ENCODE measurements around the gene PTCD2. TPM values are rescaled to one million over a fixed set of nuclear protein-coding genes. Genes with fewer than 3 reads are reported as not detected.

The PTCD2 gene
- total RNA-seq: 10 to 100 TPM; 11.6 to 12.0 TPM
- 1 to 10 TPM; 4.1 to 6.3 TPM for polyA plus RNA-seq

DNA sequence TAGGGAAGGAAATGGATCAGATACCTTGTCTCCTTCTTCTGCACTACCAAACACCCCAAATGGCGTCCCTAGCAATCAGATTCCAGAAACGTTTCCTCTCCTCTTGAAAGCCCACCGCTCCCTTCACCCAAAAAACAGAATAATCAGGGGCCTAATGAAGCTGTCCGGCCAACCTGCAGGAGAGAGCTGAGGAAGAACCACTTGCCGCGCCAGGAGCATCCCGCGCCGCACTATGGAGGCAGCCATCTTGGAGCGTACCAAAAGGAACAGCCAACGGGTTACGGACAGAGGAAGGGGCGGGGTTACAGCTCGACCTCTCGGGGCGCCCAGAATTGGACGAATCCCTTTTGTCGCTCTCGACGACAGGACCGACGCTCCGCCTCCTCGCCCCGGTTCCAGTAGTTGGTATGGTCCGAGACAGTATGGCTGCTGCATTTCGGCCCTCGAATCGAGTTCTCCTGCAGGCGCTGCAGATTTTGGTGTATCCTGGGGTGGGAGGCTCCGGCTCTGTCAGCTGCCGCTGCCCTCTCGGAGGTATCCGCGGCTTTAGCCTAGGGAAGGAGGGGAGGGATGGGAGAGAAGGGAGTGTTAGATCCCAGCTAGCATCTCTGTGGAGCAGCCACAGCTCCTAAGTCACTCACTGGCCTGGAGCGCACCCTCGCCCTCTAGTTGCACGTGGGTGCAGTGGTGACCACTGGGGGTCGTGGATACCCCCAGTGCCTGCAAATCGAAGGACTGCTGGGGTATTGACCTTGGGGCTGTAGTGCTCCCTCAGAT lies at the start of gene PTCD2, which contains the start of gene MRPS27:
Gene PTCD2 (plus strand): TSS at position 398 of the 777 bp plus-strand sequence. CDS start 10 bp downstream, at position 408.
Gene MRPS27 (minus strand): TSS at position 265 of the 777 bp plus-strand sequence. CDS start 19 bp downstream, at position 246.
- H3K4me1 Mint-ChIP-seq: peaks cover 19 to 49% (median 25%) of the 10 kb centered on the region in 4 donors
- POLR2A ChIA-PET (ENCODE audit: partially characterized antibody): interaction anchor here (0.6 to 4.6 kb wide), 10 partner anchors 11 to 1245 kb away, joined by 3 to 81 read pairs (median 3); partner anchors contain the start of genes ANKRA2, BDP1, BTF3 and UTP15
- intact Hi-C loops (cut with micrococcal nuclease): loop anchor here (1.0 to 10.0 kb wide), 4 partner anchors 12 to 733 kb away; partner anchors contain the start of genes MCCC2 and TNPO1

GRCh38 chr5:72271702-72272101 lies 48.5 kb upstream of the PTCD2 start:
- H3K36me3 ChIP-seq (ENCODE audit: insufficient read depth, low read length): no peaks in the 10 kb centered on the region
- no peaks in the 10 kb centered on the region for H3K27me3 Mint-ChIP-seq
- no peak overlapping the region for H3K27ac Mint-ChIP-seq
- peaks cover 11 to 16% of the 10 kb centered on the region in 2 donors for H3K36me3 Mint-ChIP-seq
- ChIA-PET POLR2A (ENCODE audit: partially characterized antibody) (no interaction called here), CTCF (ENCODE audit: partially characterized antibody) (interaction anchor here (0.6 to 1.9 kb wide), 4 partner anchors 11 to 110 kb away, joined by 3 to 5 read pairs (median 4); no protein-coding TSS in a partner anchor)
- intact Hi-C loops (cut with micrococcal nuclease): no loop called here
- peaks cover 10 to 15% (median 13%) of the 10 kb centered on the region in 4 donors for H3K4me1 Mint-ChIP-seq
- H3K9me3 ChIP-seq (ENCODE audit: control insufficient read depth in 1 of 2, low read length in 2 of 2): no peaks in the 10 kb centered on the region
- H3K4me3 Mint-ChIP-seq: no peak overlapping the region
- H3K27ac ChIP-seq (ENCODE audit: low read depth, low read length): no peak overlapping the region
- H3K4me1 ChIP-seq (ENCODE audit: insufficient read depth, low read length): no peaks in the 10 kb centered on the region
- H3K4me3 ChIP-seq (ENCODE audit: low read length in 2 of 2): no peak overlapping the region
- H3K9me3 Mint-ChIP-seq: no peaks in the 10 kb centered on the region
- H3K27me3 ChIP-seq (ENCODE audit: insufficient read depth, low read length): no peaks in the 10 kb centered on the region
- no peak for DNase-seq

More for the DNA sequence above, at the start of gene PTCD2, which contains the start of gene MRPS27:
- peaks cover 19 to 32% of the 10 kb centered on the region in 2 donors for H3K36me3 Mint-ChIP-seq
- no peaks in the 10 kb centered on the region for H3K9me3 ChIP-seq (ENCODE audit: control insufficient read depth in 1 of 2, low read length in 2 of 2)
- no peaks in the 10 kb centered on the region for H3K9me3 Mint-ChIP-seq
- peak within 1 kb of the TSS; percentile 65 for H3K27ac ChIP-seq (ENCODE audit: low read depth, low read length)
- H3K4me3 Mint-ChIP-seq: peak within 1 kb of the TSS; percentile 96 to 99 (median 98)
- no peaks in the 10 kb centered on the region for H3K27me3 ChIP-seq (ENCODE audit: insufficient read depth, low read length)
- H3K4me1 ChIP-seq (ENCODE audit: insufficient read depth, low read length): peaks cover 9% of the 10 kb centered on the region
- H3K4me3 ChIP-seq (ENCODE audit: low read length in 2 of 2): peak within 1 kb of the TSS; percentile 100
- CTCF ChIA-PET (ENCODE audit: partially characterized antibody): interaction anchor here (0.8 to 3.6 kb wide), 3 partner anchors 11 to 719 kb away, joined by 3 to 36 read pairs (median 3); no protein-coding TSS in a partner anchor
- DNase-seq: peak; percentile 92 to 97 (median 96)
- H3K36me3 ChIP-seq (ENCODE audit: insufficient read depth, low read length): peaks cover 9% of the 10 kb centered on the region
- no peaks in the 10 kb centered on the region for H3K27me3 Mint-ChIP-seq
- H3K27ac Mint-ChIP-seq: peak within 1 kb of the TSS; percentile 87 to 97 (median 96)

DNA sequence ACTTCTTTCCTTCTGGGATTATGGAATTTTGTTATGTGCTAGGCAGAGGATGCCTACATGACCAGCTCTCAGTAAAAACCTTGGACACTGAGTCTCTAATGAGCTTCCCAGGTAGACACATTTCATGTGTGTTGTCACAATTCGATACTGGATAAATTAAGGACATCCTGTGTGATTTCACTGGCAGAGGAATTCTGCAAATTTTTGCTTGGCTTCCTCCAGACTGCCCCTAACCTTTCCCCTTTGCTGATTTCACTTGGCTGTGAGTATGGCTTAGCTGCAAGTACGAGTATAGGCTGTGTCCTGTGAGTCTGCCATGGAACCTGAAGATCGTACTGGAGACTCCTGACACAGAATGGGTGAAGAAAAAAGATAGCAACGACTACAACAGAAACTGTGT lies 47.8 kb upstream of the PTCD2 start:
- no peak for DNase-seq
- intact Hi-C loops (cut with micrococcal nuclease): no loop called here
- ChIA-PET CTCF (ENCODE audit: partially characterized antibody) (interaction anchor here (0.6 to 1.9 kb wide), 2 partner anchors 10 to 110 kb away, joined by 4 to 5 read pairs; no protein-coding TSS in a partner anchor), POLR2A (ENCODE audit: partially characterized antibody) (no interaction called here)
- Mint-ChIP-seq H3K36me3 (peaks cover 18 to 21% of the 10 kb centered on the region in 2 donors), H3K27ac (no peak overlapping the region), H3K4me3 (no peak overlapping the region), H3K4me1 (peaks cover 12 to 15% (median 15%) of the 10 kb centered on the region in 4 donors), H3K9me3 (peaks cover 0 to 2% (median 0%) of the 10 kb centered on the region in 8 donors), H3K27me3 (no peaks in the 10 kb centered on the region)
- Histone ChIP-seq H3K4me3 (ENCODE audit: low read length in 2 of 2) (no peak overlapping the region), H3K27me3 (ENCODE audit: insufficient read depth, low read length) (no peaks in the 10 kb centered on the region), H3K4me1 (ENCODE audit: insufficient read depth, low read length) (no peaks in the 10 kb centered on the region), H3K27ac (ENCODE audit: low read depth, low read length) (no peak overlapping the region), H3K9me3 (ENCODE audit: control insufficient read depth in 1 of 2, low read length in 2 of 2) (no peaks in the 10 kb centered on the region), H3K36me3 (ENCODE audit: insufficient read depth, low read length) (no peaks in the 10 kb centered on the region)

DNA sequence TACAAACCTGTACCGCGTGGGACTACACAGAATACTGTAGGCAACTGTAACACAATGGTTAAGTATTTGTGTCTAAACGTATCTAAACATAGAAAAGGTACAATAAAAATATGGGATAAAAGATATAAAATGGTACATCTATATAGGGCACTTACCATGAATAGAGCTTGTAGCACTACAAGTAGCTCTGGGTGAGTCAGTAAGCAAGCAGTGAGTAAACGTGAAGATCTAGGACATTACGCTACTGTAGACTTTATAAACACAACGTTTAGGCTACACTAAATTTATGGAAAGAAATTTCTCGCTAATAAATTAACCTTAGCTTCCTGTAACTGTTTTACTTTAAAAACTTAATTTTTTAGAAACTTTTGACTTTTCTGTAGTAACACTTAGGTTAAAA lies 46.6 kb upstream of the PTCD2 start:
- H3K4me1 ChIP-seq (ENCODE audit: insufficient read depth, low read length): no peaks in the 10 kb centered on the region
- ChIA-PET CTCF (ENCODE audit: partially characterized antibody) (no interaction called here), POLR2A (ENCODE audit: partially characterized antibody) (no interaction called here)
- peaks cover 11 to 15% (median 13%) of the 10 kb centered on the region in 4 donors for H3K4me1 Mint-ChIP-seq
- H3K27ac Mint-ChIP-seq: no peak overlapping the region
- H3K9me3 ChIP-seq (ENCODE audit: control insufficient read depth in 1 of 2, low read length in 2 of 2): no peaks in the 10 kb centered on the region
- H3K9me3 Mint-ChIP-seq: peaks cover 0 to 2% (median 0%) of the 10 kb centered on the region in 8 donors
- H3K4me3 ChIP-seq (ENCODE audit: low read length in 2 of 2): no peak overlapping the region
- DNase-seq: no peak
- no peak overlapping the region for H3K4me3 Mint-ChIP-seq
- no peaks in the 10 kb centered on the region for H3K36me3 ChIP-seq (ENCODE audit: insufficient read depth, low read length)
- H3K36me3 Mint-ChIP-seq: peaks cover 25 to 29% of the 10 kb centered on the region in 2 donors
- H3K27me3 ChIP-seq (ENCODE audit: insufficient read depth, low read length): no peaks in the 10 kb centered on the region
- H3K27ac ChIP-seq (ENCODE audit: low read depth, low read length): no peak overlapping the region
- H3K27me3 Mint-ChIP-seq: no peaks in the 10 kb centered on the region
- intact Hi-C loops (cut with micrococcal nuclease): no loop called here

DNA sequence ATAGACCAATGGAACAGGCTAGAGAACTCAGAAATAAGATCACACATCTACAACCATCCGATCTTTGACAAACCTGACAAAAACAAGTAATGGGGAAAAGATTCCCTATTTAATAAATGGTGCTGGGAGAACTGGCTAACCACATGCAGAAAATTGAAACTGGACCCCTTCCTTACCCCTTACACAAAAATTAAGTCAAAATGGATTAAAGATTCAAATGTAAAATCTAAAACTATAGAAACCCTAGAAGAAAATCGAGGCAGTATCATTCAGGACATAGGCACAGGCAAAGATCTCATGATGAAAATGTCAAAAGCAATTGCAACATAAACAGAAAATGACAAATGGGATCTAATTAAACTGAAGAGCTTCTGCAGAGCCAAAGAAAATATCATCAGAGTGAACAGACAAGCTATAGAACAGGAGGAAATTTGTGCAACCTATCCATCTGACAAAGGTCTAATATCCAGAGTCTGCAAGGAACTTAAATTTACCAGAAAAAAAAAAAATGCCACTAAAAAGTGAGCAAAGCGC lies 43.9 kb upstream of the PTCD2 start:
- peak overlapping the region in 1 of 8 donors; percentile 38 for H3K4me3 Mint-ChIP-seq
- H3K4me1 Mint-ChIP-seq: peaks cover 7 to 14% (median 12%) of the 10 kb centered on the region in 4 donors
- H3K9me3 ChIP-seq (ENCODE audit: control insufficient read depth in 1 of 2, low read length in 2 of 2): no peaks in the 10 kb centered on the region
- intact Hi-C loops (cut with micrococcal nuclease): no loop called here
- POLR2A ChIA-PET (ENCODE audit: partially characterized antibody): no interaction called here
- no peak for DNase-seq
- no peak overlapping the region for H3K27ac ChIP-seq (ENCODE audit: low read depth, low read length)
- CTCF ChIA-PET (ENCODE audit: partially characterized antibody): no interaction called here
- peaks cover 30 to 38% of the 10 kb centered on the region in 2 donors for H3K36me3 Mint-ChIP-seq
- H3K27me3 ChIP-seq (ENCODE audit: insufficient read depth, low read length): no peaks in the 10 kb centered on the region
- no peak overlapping the region for H3K27ac Mint-ChIP-seq
- H3K4me3 ChIP-seq (ENCODE audit: low read length in 2 of 2): no peak overlapping the region
- peaks cover 0 to 2% (median 0%) of the 10 kb centered on the region in 8 donors for H3K9me3 Mint-ChIP-seq
- H3K4me1 ChIP-seq (ENCODE audit: insufficient read depth, low read length): no peaks in the 10 kb centered on the region
- H3K36me3 ChIP-seq (ENCODE audit: insufficient read depth, low read length): no peaks in the 10 kb centered on the region
- no peaks in the 10 kb centered on the region for H3K27me3 Mint-ChIP-seq

- Histone ChIP-seq H3K27ac (ENCODE audit: low read depth, low read length) (no peak overlapping the region), H3K27me3 (ENCODE audit: insufficient read depth, low read length) (no peaks in the 10 kb centered on the region), H3K36me3 (ENCODE audit: insufficient read depth, low read length) (no peaks in the 10 kb centered on the region), H3K4me1 (ENCODE audit: insufficient read depth, low read length) (no peaks in the 10 kb centered on the region), H3K4me3 (ENCODE audit: low read length in 2 of 2) (no peak overlapping the region), H3K9me3 (ENCODE audit: control insufficient read depth in 1 of 2, low read length in 2 of 2) (no peaks in the 10 kb centered on the region)
- Mint-ChIP-seq H3K4me1 (peaks cover 0 to 12% (median 8%) of the 10 kb centered on the region in 4 donors), H3K27ac (peak overlapping the region in 1 of 7 donors; percentile 67), H3K4me3 (no peak overlapping the region), H3K9me3 (peaks cover 0 to 2% (median 0%) of the 10 kb centered on the region in 8 donors), H3K27me3 (no peaks in the 10 kb centered on the region), H3K36me3 (peaks cover 39 to 57% of the 10 kb centered on the region in 2 donors)
- intact Hi-C loops (cut with micrococcal nuclease): no loop called here
- no peak for DNase-seq
- POLR2A ChIA-PET (ENCODE audit: partially characterized antibody): no interaction called here
- CTCF ChIA-PET (ENCODE audit: partially characterized antibody): interaction anchor here (1.1 kb wide), 1 partner anchor 28 kb away, joined by 3 read pairs; no protein-coding TSS in a partner anchor
Observed at GRCh38 chr5:72280581-72281069, 39.5 kb upstream of the PTCD2 start.

DNA sequence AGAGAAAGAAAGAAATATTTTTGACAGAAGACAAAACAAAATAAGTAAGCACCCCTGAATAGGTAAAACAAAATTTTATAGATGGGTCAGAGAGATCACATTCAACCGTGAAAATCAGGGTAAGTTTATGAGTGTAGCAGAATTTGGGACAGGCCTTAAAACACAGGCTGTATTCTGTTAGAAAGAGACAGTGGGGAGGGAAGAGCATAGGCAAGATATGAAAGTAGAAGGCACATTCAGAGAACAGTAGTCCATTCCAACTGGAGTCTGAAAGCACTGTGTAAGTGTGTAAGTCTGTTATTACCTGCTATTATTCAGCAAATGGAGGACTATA lies 38.8 kb upstream of the PTCD2 start:
- no peaks in the 10 kb centered on the region for H3K27me3 Mint-ChIP-seq
- peaks cover 0 to 6% (median 4%) of the 10 kb centered on the region in 4 donors for H3K4me1 Mint-ChIP-seq
- DNase-seq: no peak
- Histone ChIP-seq H3K4me1 (ENCODE audit: insufficient read depth, low read length) (no peaks in the 10 kb centered on the region), H3K9me3 (ENCODE audit: control insufficient read depth in 1 of 2, low read length in 2 of 2) (no peaks in the 10 kb centered on the region), H3K4me3 (ENCODE audit: low read length in 2 of 2) (no peak overlapping the region), H3K36me3 (ENCODE audit: insufficient read depth, low read length) (no peaks in the 10 kb centered on the region), H3K27ac (ENCODE audit: low read depth, low read length) (no peak overlapping the region), H3K27me3 (ENCODE audit: insufficient read depth, low read length) (no peaks in the 10 kb centered on the region)
- CTCF ChIA-PET (ENCODE audit: partially characterized antibody): no interaction called here
- H3K36me3 Mint-ChIP-seq: peaks cover 38 to 59% of the 10 kb centered on the region in 2 donors
- POLR2A ChIA-PET (ENCODE audit: partially characterized antibody): no interaction called here
- H3K27ac Mint-ChIP-seq: no peak overlapping the region
- intact Hi-C loops (cut with micrococcal nuclease): no loop called here
- H3K9me3 Mint-ChIP-seq: peaks cover 0 to 2% (median 0%) of the 10 kb centered on the region in 8 donors
- no peak overlapping the region for H3K4me3 Mint-ChIP-seq
